Measurements from ENCODE around the gene AMER2.
A peak's percentile ranks its signal among the peaks of the same experiment; 100 is the strongest.
"Not testable (repeated sequence)": the region's sequence is repeated elsewhere in the genome, so short reads cannot be mapped to it uniquely, and the experiment has no call there.

AMER2 gene

DNA sequence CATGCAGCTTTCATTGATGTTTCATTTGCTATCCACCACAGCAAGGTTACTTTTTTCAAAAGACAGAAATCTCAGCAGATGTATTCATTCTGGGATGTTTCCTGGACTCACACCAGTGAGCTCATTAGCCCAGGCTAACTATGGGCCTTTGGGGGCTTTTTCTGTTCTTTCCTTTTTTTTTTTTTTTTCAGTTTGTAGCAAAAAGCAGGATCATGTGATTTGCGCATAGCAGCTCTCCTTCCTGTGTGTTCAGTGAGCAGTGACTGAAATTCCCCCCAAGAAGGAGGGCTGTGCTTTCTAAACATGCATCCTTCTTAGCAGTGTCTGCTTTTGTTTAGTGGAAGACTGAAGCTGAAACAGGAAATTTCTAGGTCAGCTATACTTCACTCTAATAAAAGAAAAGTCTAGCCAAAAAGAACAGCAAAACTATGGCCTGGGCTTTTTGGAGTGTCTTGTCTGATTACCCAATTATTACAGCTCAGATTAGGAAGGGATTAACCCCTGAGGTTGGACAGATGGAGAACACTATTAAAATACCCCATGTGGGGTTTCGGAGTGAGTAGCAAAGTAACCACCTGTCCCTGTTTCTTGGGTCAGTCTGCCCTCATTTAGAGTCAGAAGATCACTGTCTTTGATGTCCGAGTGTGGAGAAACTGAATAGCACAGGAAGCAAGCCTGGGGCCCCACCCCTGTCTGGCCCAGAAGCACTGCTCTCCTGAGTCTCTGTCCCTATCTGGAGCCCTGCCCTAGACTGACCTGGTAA, 8.9 kb upstream of the AMER2 start:
- DNase-seq, result no peak

GRCh38 chr13:25179832-25180774, 8.0 kb upstream of the AMER2 start:
- peak in 1 of 5 experiments; percentile 4 for DNase-seq

GRCh38 chr13:25179011-25179410, 6.9 kb upstream of the AMER2 start:
- no peak for DNase-seq

- no peak for DNase-seq
These were observed 6.0 kb upstream of the AMER2 start for GRCh38 chr13:25178070-25178469.

GRCh38 chr13:25177636-25178035, 5.5 kb upstream of the AMER2 start:
- DNase-seq, result no peak

DNA sequence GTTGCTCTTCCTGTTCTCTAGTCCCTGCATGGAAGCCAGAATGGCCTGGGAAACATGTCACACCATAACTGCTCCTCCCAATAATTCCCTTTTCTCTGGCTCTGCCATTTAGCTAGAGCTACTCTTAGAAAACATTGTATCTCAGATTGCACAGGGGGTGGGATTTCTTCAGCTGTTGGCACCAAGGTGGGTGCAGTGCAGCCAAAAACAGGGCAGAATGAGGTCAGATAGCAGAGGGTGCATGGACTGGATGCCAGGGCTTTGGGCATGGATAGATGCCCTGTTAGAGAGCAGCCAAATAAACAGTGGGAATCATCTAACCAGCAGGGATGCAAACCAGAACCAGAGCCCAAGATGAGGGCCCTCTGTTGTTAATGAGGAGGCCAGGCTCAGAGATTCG, 4.9 kb upstream of the AMER2 start:
- DNase-seq, result no peak

GRCh38 chr13:25175431-25175830, 3.3 kb upstream of the AMER2 start:
- no peak for DNase-seq

DNA sequence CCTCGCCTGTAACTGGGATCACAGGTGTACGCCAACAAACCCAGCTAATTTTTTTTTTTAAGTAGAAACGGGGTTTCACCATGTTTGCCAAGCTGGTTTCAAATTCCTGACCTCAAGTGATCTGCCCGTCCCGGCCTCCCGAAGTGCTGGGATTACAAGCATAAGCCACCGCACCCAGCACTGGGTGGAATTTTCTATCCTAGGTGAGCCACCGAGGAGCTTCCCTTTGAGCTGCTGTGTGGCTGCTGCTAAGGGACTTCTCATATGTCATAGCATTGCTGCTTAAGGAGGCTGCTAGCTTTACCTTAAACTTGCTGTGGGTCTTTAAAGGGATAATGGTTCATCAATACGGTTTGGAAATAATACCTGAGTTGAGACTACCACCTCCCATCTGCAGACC, 2.9 kb upstream of the AMER2 start:
- DNase-seq, result no peak

GRCh38 chr13:25174304-25174703, 2.2 kb upstream of the AMER2 start:
- no peak for DNase-seq

DNA sequence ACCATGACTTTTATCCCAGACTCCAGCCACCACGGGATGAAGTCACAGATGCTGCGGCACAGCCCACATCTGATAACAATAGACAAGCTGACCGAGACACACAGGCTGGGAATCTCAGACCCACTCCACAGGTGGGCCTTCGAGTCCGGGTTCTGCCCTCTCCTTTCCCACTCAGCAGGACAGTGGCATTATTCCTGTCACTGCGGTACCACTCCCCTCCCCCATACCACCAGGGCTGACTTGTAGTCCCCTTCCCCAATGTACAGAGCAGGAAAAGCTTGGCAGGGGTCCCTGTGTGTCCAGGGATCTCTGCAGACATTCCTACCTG, 179 bp upstream of the AMER2 start:
- DNase-seq, result no peak

- DNase-seq, result no peak
These were observed 945 bp downstream of the AMER2 start for GRCh38 chr13:25171170-25171516.

DNA sequence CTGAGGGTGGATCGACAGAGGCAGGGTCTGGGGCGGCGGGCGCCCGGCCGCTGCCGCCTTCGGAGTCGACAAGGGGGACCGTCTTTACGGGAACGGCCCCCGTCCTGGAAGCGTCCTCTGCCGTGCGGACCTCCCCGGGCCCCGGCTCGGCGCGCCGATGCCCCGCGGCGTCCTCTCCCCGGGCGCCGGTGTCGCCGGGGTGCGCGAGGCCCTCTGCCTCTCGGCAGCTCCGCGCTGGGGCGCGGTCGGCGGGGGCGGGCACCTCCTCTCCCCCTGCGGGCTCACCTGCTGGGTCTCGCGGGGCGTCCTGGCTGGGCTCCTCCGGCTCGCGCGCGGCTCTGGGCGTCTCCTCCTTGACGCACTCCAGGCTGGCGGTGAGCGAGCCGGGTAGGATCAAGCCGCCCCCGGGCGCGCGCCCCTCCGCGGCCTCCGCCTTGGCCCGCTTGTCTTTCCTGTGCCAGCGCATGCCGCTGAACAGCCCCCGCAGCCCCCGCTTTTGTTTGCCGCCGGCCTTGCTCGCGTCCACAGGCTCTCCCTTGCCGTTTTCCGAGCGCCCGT, 1.5 kb downstream of the AMER2 start:
- no peak for DNase-seq

DNA sequence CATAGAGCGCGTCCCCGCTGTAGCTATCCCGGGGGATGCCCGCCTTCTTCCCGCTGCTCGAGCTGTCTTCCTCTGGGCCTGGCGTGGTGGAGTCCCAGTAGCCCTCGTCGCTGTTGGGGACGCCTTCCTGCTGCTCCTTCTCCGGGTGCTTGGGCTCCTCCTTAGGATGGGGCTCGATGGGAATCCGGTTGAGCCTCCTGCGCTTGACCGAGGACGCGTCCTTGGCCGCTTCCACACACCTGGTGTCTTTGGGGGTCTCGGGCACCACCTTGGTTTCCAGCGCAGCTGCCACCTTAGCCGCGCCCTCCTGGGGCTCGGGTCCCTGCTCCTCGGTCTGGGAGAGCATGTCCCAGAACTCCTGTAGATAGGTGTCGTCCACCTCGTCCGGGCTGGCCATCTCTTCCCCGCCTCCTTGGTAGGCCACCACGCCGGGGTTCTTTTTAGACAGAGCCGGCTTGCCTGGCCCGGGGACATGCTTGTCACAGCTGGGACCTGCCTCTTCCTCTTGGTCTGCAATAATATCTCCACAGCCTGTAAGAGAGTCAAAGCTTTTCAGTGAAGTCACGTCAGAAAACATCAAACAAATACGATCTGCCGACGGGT, 2.0 kb downstream of the AMER2 start:
- no peak for DNase-seq

- DNase-seq, result no peak
These were observed 2.7 kb downstream of the AMER2 start for GRCh38 chr13:25169356-25169755.

- DNase-seq, result no peak
These were observed 3.3 kb downstream of the AMER2 start for GRCh38 chr13:25168790-25169189.

DNA sequence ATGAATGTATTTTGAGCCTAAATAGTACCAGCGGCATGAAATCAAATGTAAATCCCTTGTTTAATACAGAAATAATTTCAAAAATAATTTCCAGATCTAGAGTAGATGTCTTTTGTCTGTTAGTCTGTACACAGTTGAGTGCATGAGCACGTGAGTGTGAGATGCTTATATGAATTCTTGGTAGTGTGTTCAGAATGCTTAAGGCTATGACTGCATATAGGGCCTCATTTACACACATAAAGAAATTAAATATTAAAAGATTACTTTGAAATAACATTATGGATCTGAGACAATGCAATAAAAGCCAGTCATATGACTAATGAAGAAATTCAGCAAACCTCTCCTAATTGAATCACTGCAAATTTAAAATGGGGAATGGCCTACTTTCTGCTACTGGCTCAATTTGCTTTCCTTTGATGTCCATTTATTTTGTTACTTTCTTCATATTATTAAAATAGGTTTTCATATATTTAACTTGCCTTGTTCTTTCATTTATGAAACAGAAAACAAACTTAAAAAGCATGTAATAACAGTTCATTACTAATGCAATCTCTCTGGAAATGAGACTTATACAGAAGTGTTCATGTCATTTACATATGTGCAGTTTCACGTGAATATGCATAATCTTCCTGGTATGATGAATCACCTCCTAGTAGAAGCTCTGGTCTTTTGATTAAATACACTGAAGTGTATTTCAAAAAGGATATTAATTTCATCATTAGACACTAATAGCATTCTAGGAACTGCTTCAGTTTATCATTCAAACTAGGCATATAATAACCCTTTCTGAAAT, 4.5 kb downstream of the AMER2 start:
- no peak for DNase-seq

- DNase-seq, result no peak
These were observed 5.8 kb downstream of the AMER2 start for GRCh38 chr13:25166306-25166705.

DNA sequence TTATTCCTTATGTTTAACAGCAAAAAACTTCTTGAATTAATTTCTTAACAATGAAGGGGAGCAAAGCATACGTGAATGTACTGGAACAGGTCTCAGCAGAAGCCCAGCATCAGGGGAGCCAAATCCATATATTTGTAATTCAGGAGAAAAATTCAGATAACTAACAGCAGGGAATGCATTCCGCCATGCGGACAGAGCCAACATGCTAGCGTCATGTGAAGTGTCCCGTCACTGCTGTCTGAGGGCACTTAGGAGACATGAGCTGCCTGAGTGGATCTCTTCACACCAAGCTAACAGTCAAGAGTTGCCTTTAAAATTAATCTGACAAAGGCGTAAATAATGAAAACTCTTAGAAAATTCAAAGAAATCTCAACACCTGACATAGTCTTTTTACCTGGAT, 6.4 kb downstream of the AMER2 start:
- DNase-seq, result no peak

DNA sequence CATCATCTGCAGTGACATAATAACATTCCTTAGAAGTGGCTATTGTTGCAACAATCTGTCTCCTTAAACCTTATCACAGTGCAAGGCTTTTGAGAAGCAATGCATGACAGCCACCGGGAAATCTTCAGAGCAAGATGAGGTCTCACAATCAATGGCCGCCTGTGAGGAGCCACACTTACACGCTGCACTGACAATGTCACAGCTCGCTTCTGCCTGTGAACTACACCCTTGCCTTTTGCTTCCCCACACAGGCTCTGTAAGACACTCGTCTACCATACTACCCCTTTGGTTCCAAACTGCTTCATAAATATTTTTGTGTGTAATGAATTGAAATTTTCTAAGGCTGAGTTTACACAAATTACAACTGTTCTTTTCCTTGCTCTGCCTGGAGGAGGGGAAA, 6.9 kb downstream of the AMER2 start:
- not testable (repeated sequence) for DNase-seq

DNA sequence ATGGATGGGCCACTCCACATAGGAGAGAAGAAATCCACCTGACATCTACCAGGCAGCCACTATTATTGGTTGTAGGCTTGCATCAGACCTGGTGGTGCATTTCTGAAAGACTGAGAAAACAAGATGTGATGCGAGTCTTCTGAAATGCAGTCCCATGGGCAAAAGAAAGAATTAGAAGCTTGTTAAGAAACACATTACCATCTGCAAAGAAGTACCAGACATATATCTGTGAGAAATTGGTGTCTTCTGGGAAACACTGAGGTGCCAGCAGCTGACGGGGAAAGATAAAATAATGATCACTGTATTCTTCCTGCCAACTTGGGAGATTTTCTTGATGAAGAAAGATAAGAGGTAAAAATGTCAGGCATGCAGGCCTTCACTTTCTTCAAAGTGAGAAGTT, 14.4 kb downstream of the AMER2 start:
- no peak for DNase-seq

DNA sequence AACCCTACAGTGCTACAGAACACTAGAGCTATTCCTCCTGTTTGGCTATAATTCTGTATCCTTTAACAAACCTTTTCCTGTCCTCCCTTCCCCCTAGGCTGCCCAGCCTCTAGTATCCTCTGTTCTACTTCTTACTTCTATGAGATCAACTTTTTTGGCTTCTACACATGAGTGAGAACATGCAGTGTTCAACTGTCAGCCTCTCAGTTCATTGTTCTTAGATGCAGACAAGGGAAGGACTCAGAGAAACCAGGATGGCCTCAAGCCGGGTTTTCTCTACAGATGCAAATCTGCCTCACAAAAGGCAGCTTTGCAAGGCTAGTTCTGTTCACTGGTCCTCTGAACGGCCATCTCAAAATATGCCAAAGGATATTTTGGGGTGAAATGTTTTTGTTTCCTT, 18.4 kb downstream of the AMER2 start:
- no peak for DNase-seq

DNA sequence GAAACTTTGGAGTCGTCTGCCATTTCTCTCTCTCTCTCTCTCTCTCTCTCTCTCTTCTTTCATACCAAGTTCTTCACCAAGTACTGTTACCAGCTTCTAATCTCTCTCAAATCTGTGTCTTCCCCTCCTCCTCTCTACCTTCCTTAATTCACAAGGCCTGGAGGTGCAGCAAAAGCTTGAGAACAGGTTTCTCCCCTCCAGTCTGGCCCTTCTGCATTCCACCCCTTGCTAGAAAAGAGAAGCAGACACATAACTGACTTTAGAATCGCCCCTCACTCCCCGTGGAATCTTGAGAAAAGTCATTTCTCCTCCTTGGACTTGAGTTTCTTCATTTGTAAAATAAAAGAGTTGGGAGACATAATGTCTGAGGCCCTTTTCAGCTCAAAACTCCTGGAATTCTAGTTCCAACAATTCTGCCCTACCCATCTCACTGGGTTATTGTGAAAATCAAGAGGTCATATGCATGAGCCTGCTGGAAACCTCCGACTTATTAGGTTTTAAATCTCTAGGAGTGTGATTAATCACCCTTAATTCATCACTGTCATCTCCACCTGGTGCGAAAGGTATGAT, 20.4 kb downstream of the AMER2 start:
- DNase-seq, result no peak

All from T-helper 2 cell (primary cell).